ENCODE data around the gene BNIP5.

The BNIP5 gene

DNA sequence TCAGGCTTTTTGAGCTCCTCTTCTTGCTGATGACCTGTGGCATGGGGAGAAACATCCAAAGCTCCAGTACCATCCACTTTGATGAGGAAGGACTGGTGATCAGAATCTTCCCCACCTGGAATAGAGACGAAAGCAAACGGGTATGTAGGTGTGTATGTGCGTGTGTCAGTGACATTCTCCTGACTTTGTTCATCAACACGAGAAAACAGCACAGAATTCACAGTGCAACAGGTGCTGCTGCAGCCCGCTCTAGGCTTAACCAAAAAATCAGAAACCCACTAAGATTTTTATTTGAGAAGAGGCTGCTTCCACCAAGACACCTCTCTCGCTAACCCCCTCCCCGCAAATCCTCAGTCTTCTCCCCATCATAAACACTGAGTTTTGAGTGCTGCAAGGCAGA, 8.1 kb downstream of the BNIP5 start:
- TF ChIP-seq, protein P1, sequence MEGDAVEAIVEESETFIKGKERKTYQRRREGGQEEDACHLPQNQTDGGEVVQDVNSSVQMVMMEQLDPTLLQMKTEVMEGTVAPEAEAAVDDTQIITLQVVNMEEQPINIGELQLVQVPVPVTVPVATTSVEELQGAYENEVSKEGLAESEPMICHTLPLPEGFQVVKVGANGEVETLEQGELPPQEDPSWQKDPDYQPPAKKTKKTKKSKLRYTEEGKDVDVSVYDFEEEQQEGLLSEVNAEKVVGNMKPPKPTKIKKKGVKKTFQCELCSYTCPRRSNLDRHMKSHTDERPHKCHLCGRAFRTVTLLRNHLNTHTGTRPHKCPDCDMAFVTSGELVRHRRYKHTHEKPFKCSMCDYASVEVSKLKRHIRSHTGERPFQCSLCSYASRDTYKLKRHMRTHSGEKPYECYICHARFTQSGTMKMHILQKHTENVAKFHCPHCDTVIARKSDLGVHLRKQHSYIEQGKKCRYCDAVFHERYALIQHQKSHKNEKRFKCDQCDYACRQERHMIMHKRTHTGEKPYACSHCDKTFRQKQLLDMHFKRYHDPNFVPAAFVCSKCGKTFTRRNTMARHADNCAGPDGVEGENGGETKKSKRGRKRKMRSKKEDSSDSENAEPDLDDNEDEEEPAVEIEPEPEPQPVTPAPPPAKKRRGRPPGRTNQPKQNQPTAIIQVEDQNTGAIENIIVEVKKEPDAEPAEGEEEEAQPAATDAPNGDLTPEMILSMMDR (IDR thresholded peaks at IDR 0.05; ENCODE audit: insufficient read depth, missing control alignments), result no peak
- DNase-seq (ENCODE audit: insufficient read length, low spot score), result no peak
- FAIRE-seq, result no peak

- TF ChIP-seq, protein P1 (IDR thresholded peaks at IDR 0.05; ENCODE audit: insufficient read depth, missing control alignments), result no peak
- DNase-seq (ENCODE audit: insufficient read length, low spot score) (no peak), FAIRE-seq (no peak)
Measured at GRCh38 chr6:36327919-36328236, 8.8 kb downstream of the BNIP5 start.

DNA sequence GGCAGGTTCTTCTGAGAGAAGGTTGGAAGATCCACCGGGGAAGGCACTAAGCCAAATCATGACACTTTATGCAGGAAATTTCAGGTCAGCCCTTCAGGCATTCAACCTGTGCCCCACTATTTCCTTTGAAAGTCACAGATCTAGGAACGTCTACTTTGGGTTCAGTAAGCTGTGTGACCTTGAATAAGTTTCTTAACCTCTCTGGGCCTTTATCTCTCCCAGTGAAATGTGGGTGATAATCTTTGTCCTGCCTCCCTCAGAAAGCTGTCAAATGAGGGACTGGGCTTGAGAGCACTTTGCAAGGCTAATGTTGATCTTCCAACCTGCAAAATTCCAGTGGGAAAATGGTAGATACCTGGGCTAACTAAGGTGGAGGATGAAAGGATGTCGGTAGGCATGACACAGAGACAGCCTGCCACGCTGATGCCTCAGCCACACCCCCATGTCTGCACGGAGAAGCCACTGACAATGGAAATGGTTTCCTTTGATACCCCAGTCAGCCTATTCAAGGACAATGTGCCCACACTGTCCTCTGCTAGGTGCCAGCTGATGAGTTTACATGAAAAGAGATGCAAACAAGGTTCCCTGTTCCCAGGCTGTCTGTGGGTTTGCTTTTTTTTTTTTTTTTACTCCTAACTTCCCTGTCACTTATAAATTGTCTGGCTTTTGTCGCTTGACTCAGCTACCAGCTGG, 9.3 kb downstream of the BNIP5 start:
- TF ChIP-seq, protein P1 (IDR thresholded peaks at IDR 0.05; ENCODE audit: insufficient read depth, missing control alignments), result no peak
- no peak for FAIRE-seq
- no peak for DNase-seq (ENCODE audit: insufficient read length, low spot score)

- FAIRE-seq (no peak), DNase-seq (ENCODE audit: insufficient read length, low spot score) (no peak)
- TF ChIP-seq, protein P1 (IDR thresholded peaks at IDR 0.05; ENCODE audit: insufficient read depth, missing control alignments), result no peak
Measured at GRCh38 chr6:36326356-36326995, 10.2 kb downstream of the BNIP5 start.

DNA sequence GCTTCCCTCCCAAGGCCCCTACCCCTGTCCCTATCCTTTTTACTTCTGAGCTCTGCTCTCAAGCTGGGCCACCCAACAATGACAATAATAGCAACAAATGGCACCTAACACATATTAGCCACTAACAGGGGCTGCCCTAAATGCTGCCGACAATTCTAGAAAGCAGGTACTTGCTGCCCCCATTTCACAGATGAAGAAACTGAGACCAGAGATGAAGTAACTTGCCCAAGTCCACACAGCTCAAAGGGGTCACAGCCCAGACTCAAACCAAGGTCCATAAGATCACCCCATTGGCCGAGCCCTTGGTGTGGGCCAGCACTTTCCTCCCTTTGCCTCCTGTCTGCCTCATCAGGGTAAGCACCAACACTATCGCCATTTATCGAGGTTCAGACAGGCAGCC, 12.0 kb downstream of the BNIP5 start:
- FAIRE-seq, result no peak
- DNase-seq (ENCODE audit: insufficient read length, low spot score), result no peak
- TF ChIP-seq, protein P1 (IDR thresholded peaks at IDR 0.05; ENCODE audit: insufficient read depth, missing control alignments), result no peak

DNA sequence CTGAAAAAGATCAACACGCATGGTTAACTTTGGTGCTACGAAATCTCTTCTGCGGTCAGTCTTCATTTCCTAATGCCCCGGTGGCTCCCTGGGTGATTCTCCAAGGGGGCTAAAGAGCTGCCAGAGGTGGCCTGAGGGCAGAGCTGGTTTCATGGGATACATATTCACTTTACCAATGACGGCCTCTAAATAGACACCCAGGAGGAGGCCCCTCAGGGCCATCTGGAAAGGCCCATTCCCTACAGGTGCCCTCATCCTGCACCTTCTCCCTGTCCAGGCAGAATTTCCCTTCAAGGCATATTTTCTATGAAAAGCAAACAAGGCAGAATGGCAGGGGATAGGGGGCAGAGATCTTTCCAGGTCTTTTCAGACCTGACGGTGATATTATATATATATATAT, 12.5 kb downstream of the BNIP5 start:
- FAIRE-seq (no peak), DNase-seq (ENCODE audit: insufficient read length, low spot score) (no peak)
- TF ChIP-seq, protein P1 (IDR thresholded peaks at IDR 0.05; ENCODE audit: insufficient read depth, missing control alignments), result no peak

DNA sequence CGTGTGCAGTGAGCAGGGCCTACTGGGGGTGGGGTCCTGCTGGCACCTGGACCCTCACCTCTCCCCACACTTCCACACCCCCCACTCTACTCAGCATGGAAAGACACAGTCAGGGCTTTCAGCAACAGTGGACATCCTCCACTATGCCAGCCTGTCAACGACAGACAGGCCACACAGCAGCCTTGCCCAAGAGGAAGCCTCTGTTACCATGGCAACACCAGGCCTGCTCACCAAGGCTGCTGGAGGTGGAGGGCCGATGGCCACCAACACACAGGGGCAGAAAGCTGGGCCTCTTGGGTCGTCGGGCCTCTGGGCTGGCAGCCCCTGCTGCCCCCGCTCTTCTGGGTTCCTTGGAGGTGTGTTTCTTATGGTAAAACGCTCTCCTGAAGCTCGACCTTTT, 13.6 kb downstream of the BNIP5 start:
- no peak for FAIRE-seq
- TF ChIP-seq, protein P1 (IDR thresholded peaks at IDR 0.05; ENCODE audit: insufficient read depth, missing control alignments), result no peak
- DNase-seq (ENCODE audit: insufficient read length, low spot score), result no peak

Data from D721Med (cell line).